ENCODE measurements around the gene AFF3. TPM values are rescaled to one million over a fixed set of nuclear protein-coding genes. Genes with fewer than 3 reads are reported as not detected.

Gene AFF3
- total and polyA plus RNA-seq, 2 of the 4 experiments (the other 2 are of a cell fraction) = 12.9 to 14.3 TPM

GRCh38 chr2:100125626-100126025 lies 16.8 kb downstream of the AFF3 start:
- POLR2A ChIA-PET (ENCODE audit: unreplicated experiment) = no interaction called here
- Histone ChIP-seq H4K5ac (ENCODE audit: low read depth, low read length) (no peak overlapping the region), H3K4me1 (ENCODE audit: control insufficient read depth, insufficient read depth, low read length) (no peaks in the 10 kb centered on the region), H4K8ac (ENCODE audit: low read depth in 2 of 2, low read length in 2 of 2) (no peak overlapping the region), H3K14ac (replicated peaks; ENCODE audit: low read depth, low read length) (no peak overlapping the region), H3K9ac (ENCODE audit: low read depth, low read length) (no peak overlapping the region), H3K56ac (ENCODE audit: extremely low read depth, insufficient read depth, low read length) (no peak overlapping the region), H3K79me1 (ENCODE audit: low read depth in 1 of 2, low read length in 2 of 2) (no peaks in the 10 kb centered on the region), H2BK20ac (ENCODE audit: low read depth, low read length) (no peak overlapping the region), H3K4me2 (ENCODE audit: low read depth, low read length) (no peak overlapping the region), H2AK5ac (ENCODE audit: low read depth, low read length) (no peak overlapping the region), H3K18ac (ENCODE audit: low read depth, low read length) (no peak overlapping the region), H4K20me1 (ENCODE audit: insufficient read depth, low read length) (no peaks in the 10 kb centered on the region), H3K36me3 (ENCODE audit: control insufficient read depth, insufficient read depth, low read length) (no peaks in the 10 kb centered on the region), H3K27me3 (ENCODE audit: control insufficient read depth, insufficient read depth, low read length) (no peaks in the 10 kb centered on the region), H3K4me3 (ENCODE audit: insufficient read depth, low read depth, low read length) (no peak overlapping the region), H3K9me3 (ENCODE audit: control insufficient read depth, insufficient read depth, low read length) (no peaks in the 10 kb centered on the region), H4K91ac (ENCODE audit: insufficient read depth, low read depth, low read length) (no peak overlapping the region), H2AFZ (replicated peaks; ENCODE audit: low read length, poor library complexity) (peak overlapping the region; percentile 8), H3K4ac (ENCODE audit: low read depth, low read length) (no peak overlapping the region; the same call in 1 of the 2 replicates), H3K9me1 (ENCODE audit: insufficient read depth, low read length) (no peaks in the 10 kb centered on the region), H2AK9ac (replicated peaks; ENCODE audit: low read depth, low read length, poor library complexity) (no peak overlapping the region), H3K23ac (ENCODE audit: low read depth, low read length) (no peak overlapping the region), H2BK15ac (ENCODE audit: low read depth, low read length) (no peak overlapping the region), H2BK5ac (ENCODE audit: low read depth, low read length, poor library complexity, severe bottlenecking) (no peak overlapping the region), H2BK120ac (ENCODE audit: low read depth, low read length) (no peak overlapping the region), H3K27ac (ENCODE audit: insufficient read depth, low read length) (no peak overlapping the region)
- CTCF ChIA-PET = no interaction called here
- TF ChIP-seq RFX5 (IDR thresholded peaks at IDR 0.05; ENCODE audit: low read depth, low read length) = no peak
- TF ChIP-seq RCOR1 (IDR thresholded peaks at IDR 0.05; ENCODE audit: insufficient replicate concordance, low read length) = no peak
- no peak for TF ChIP-seq MAZ (IDR thresholded peaks at IDR 0.05; ENCODE audit: borderline replicate concordance, low read depth, low read length)
- TF ChIP-seq MXI1 (IDR thresholded peaks at IDR 0.05; ENCODE audit: borderline replicate concordance, low read depth, low read length) = no peak
- no peak for TF ChIP-seq USF2 (IDR thresholded peaks at IDR 0.05; ENCODE audit: low read depth, low read length)
- TF ChIP-seq MAFK (IDR thresholded peaks at IDR 0.05; ENCODE audit: low read depth, low read length) = no peak
- no peak for TF ChIP-seq ELK1 (IDR thresholded peaks at IDR 0.05; ENCODE audit: borderline replicate concordance, low read depth, low read length)
- TF ChIP-seq NFE2L2 (IDR thresholded peaks at IDR 0.05; ENCODE audit: low read depth, low read length) = no peak
- TF ChIP-seq CHD1 (IDR thresholded peaks at IDR 0.05; ENCODE audit: low read depth, low read length) = no peak
- no peak for TF ChIP-seq BHLHE40 (IDR thresholded peaks at IDR 0.05; ENCODE audit: low read depth, low read length)
- TF ChIP-seq RAD21 (IDR thresholded peaks at IDR 0.05; ENCODE audit: low read length) = no peak
- no peak for TF ChIP-seq CTCF (conservative IDR thresholded peaks at IDR 0.05; ENCODE audit: low read depth, low read length)
- no peak for TF ChIP-seq POLR2A (IDR thresholded peaks at IDR 0.05; ENCODE audit: low read depth, low read length)
- TF ChIP-seq FOS (IDR thresholded peaks at IDR 0.05; ENCODE audit: low read depth, low read length) = no peak
- TF ChIP-seq SMC3 (IDR thresholded peaks at IDR 0.05; ENCODE audit: low read depth, low read length) = no peak
- ATAC-seq (ENCODE audit: low read depth) (no peak), DNase-seq (no peak)
- in situ Hi-C loops (cut with MboI; ENCODE audit: low sequenced_read_pairs) = no loop called here
- no TSS peak for BruUV-seq (replicated peaks)
- dilution Hi-C loops (cut with HindIII; ENCODE audit: low sequenced_read_pairs, unreplicated experiment) = no loop called here
- intact Hi-C loops (cut with micrococcal nuclease) = loop anchor here (5.0 kb wide), 1 partner anchor 47 kb away; no protein-coding TSS in a partner anchor
- no CpG with 5 or more reads among the region's 2 CpGs for WGBS, 2 experiments (ENCODE audit: extremely low coverage in 2 of 2, insufficient read length in 1 of 2)

All from IMR-90 (cell line).